ENCODE data around the gene MRGPRX1. TPM values are rescaled to one million over a fixed set of nuclear protein-coding genes. Genes with fewer than 3 reads are reported as not detected.

The MRGPRX1 gene
- total RNA-seq (not detected), polyA plus RNA-seq (not detected), total RNA-seq (not detected)

DNA sequence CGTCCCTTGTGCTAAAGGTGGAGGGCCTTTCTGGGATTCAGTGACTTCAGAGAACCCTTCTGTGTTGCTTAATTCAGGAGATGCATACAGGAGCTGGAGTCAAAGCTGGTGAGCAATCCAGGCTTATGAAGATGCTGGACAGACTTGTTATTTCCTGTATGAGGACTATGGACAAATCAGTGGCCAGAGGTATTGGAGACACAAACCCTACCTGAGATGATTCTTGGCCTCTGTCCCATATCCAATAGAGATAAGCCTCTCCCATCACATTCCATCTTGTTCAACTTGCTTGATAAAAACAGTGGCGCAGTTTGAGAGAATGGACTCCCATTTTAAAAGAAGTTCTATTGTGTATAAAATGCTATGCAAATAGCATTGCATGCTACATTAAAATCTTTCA, at the start of gene MRGPRX1:
TSS of gene MRGPRX1 (minus strand) at position 101 of the 400 bp plus-strand sequence. CDS start 4,630 bp downstream, outside the sequence.
- Histone ChIP-seq H3K27me3 (ENCODE audit: control insufficient read depth in 2 of 2, insufficient read depth in 2 of 2, low read length in 2 of 2) (no peaks in the 10 kb centered on the region), H3K4me3 (ENCODE audit: low read length) (no peak within 1 kb of the TSS), H3K27ac (ENCODE audit: low read depth, low read length) (no peak within 1 kb of the TSS), H3K36me3 (ENCODE audit: control insufficient read depth in 2 of 3, insufficient read depth in 3 of 3, low read length in 3 of 3) (no peaks in the 10 kb centered on the region), H3K4me1 (ENCODE audit: control insufficient read depth in 2 of 2, insufficient read depth in 2 of 2, low read length in 2 of 2) (no peaks in the 10 kb centered on the region), H3K9me3 (ENCODE audit: control insufficient read depth in 2 of 3, low read length in 3 of 3) (no peaks in the 10 kb centered on the region)
- DNase-seq = no peak
- no peak for ATAC-seq
- Mint-ChIP-seq H3K9me3 (peaks cover 0 to under 1% (median 0%) of the 10 kb centered on the region in 11 donors), H3K36me3 (no peaks in the 10 kb centered on the region), H3K27ac (no peak within 1 kb of the TSS), H3K4me3 (no peak within 1 kb of the TSS), H3K4me1 (no peaks in the 10 kb centered on the region), H3K27me3 (peaks cover 2 to 17% (median 9%) of the 10 kb centered on the region in 5 donors)
- POLR2A ChIA-PET = no interaction called here
- intact Hi-C loops (cut with micrococcal nuclease) = no loop called here
- CTCF ChIA-PET = no interaction called here

DNA sequence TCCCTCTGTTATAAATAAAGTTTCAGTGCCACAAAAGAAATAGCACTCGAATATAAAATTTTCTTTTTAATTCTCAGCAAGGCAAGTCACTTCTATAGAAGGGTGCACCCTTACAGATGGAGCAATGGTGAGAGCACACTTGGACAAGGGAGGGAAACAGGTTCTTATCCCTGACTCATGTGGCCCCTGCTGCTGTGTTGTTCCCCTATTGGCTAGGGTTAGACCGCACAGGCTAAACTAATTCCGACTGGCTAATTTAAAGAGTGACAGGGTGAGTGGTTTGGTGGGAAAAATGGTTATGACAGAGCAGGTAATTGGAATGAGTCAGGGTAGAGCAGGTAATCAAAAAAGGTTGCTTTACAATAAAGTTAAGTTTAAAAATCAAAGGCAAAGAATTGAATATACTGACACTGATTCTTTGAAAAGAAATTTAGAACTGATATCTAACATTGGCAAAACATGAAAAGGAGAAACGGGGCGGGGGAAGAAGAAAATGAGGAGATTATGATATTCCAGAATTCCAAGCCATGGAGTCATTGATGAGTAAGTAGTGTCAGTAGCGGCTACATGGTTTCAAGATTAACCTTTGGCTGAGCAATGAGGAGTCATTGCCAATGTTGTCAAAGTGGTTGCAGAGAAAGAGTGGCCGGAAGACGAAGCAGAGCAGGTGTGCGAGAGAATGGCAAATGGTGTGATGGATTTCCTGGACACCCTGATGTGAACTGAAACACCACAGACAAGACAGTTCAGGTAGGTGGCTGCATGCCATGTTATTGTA, 48.4 kb upstream of the MRGPRX1 start:
- no peaks in the 10 kb centered on the region for H3K4me1 Mint-ChIP-seq

DNA sequence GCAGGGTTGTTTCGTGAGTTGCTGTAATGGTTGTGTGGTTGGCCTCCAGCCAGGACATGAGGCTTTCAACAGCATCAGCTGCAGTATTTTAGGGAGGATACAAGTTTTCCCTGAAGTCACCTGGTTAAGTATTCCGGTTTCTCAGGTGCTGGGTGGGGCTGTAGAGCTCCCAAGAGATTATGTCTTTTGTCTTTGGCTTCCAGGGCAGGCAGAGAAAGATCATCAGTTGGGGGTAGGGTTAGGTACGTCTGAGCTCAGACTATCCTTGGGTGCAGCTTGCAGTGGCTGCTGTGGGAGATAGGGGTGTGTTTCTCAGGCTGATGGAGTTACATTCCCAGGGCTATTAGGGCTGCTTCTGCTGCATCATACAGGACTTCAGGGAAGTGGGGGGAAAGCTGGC, 47.5 kb upstream of the MRGPRX1 start:
- no peak overlapping the region for H3K4me3 Mint-ChIP-seq
- ChIA-PET CTCF (interaction anchor here (0.7 kb wide), 1 partner anchor 33 kb away, joined by 3 read pairs; no protein-coding TSS in a partner anchor), POLR2A (no interaction called here)
- H3K4me1 Mint-ChIP-seq = no peaks in the 10 kb centered on the region
- no peak overlapping the region for H3K27ac Mint-ChIP-seq
- ATAC-seq = no peak
- no peak overlapping the region for H3K4me3 ChIP-seq (ENCODE audit: low read length)
- peaks cover 0 to 44% (median 31%) of the 10 kb centered on the region in 5 donors for H3K27me3 Mint-ChIP-seq
- no peak for DNase-seq
- H3K9me3 Mint-ChIP-seq = peaks cover 0 to 22% (median 6%) of the 10 kb centered on the region in 11 donors
- no peak overlapping the region for H3K27ac ChIP-seq (ENCODE audit: low read depth, low read length)
- no peaks in the 10 kb centered on the region for H3K27me3 ChIP-seq (ENCODE audit: control insufficient read depth in 2 of 2, insufficient read depth in 2 of 2, low read length in 2 of 2)
- no peaks in the 10 kb centered on the region for H3K36me3 Mint-ChIP-seq
- no peaks in the 10 kb centered on the region for H3K4me1 ChIP-seq (ENCODE audit: control insufficient read depth in 2 of 2, insufficient read depth in 2 of 2, low read length in 2 of 2)
- intact Hi-C loops (cut with micrococcal nuclease) = no loop called here
- H3K36me3 ChIP-seq (ENCODE audit: control insufficient read depth in 2 of 3, insufficient read depth in 3 of 3, low read length in 3 of 3) = no peaks in the 10 kb centered on the region
- no peaks in the 10 kb centered on the region for H3K9me3 ChIP-seq (ENCODE audit: control insufficient read depth in 2 of 3, low read length in 3 of 3)

More for the DNA sequence above, 48.4 kb upstream of the MRGPRX1 start:
- H3K27ac ChIP-seq (ENCODE audit: low read depth, low read length) = no peak overlapping the region
- POLR2A ChIA-PET = no interaction called here
- DNase-seq (no peak), ATAC-seq (no peak)
- no peaks in the 10 kb centered on the region for H3K27me3 ChIP-seq (ENCODE audit: control insufficient read depth in 2 of 2, insufficient read depth in 2 of 2, low read length in 2 of 2)
- intact Hi-C loops (cut with micrococcal nuclease) = no loop called here
- H3K36me3 Mint-ChIP-seq = no peaks in the 10 kb centered on the region
- no peaks in the 10 kb centered on the region for H3K9me3 ChIP-seq (ENCODE audit: control insufficient read depth in 2 of 3, low read length in 3 of 3)
- CTCF ChIA-PET = no interaction called here
- H3K27me3 Mint-ChIP-seq = peaks cover 0 to 35% (median 22%) of the 10 kb centered on the region in 5 donors
- no peaks in the 10 kb centered on the region for H3K36me3 ChIP-seq (ENCODE audit: control insufficient read depth in 2 of 3, insufficient read depth in 3 of 3, low read length in 3 of 3)
- no peak overlapping the region for H3K4me3 ChIP-seq (ENCODE audit: low read length)
- no peaks in the 10 kb centered on the region for H3K4me1 ChIP-seq (ENCODE audit: control insufficient read depth in 2 of 2, insufficient read depth in 2 of 2, low read length in 2 of 2)
- H3K9me3 Mint-ChIP-seq = peaks cover 0 to 16% (median 6%) of the 10 kb centered on the region in 11 donors
- no peak overlapping the region for H3K4me3 Mint-ChIP-seq
- no peak overlapping the region for H3K27ac Mint-ChIP-seq

DNA sequence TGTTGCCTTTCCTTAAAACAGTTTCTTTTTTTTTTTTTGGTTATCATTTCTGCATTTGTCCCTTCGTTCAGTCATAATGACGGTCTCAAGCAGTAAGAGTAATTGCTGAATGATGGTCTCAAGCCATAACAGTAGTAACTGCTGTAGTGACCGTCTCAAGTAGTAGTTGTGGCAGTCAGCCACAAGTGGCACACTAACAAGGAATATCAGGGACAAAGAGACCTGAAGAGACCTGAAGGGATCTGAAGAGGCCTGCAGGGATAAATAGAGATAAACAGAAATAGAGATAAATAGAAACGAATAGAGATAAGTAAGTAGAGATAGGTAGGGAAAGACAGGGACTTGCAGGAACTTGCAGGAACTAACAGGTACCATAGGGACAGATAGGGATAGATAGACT, 42.7 kb upstream of the MRGPRX1 start:
- Histone ChIP-seq H3K27me3 (ENCODE audit: control insufficient read depth in 2 of 2, insufficient read depth in 2 of 2, low read length in 2 of 2) (no peaks in the 10 kb centered on the region), H3K9me3 (ENCODE audit: control insufficient read depth in 2 of 3, low read length in 3 of 3) (no peaks in the 10 kb centered on the region), H3K36me3 (ENCODE audit: control insufficient read depth in 2 of 3, insufficient read depth in 3 of 3, low read length in 3 of 3) (no peaks in the 10 kb centered on the region), H3K4me3 (ENCODE audit: low read length) (no peak overlapping the region), H3K27ac (ENCODE audit: low read depth, low read length) (no peak overlapping the region), H3K4me1 (ENCODE audit: control insufficient read depth in 2 of 2, insufficient read depth in 2 of 2, low read length in 2 of 2) (no peaks in the 10 kb centered on the region)
- Mint-ChIP-seq H3K4me3 (no peak overlapping the region), H3K9me3 (peaks cover 0 to 25% (median 7%) of the 10 kb centered on the region in 11 donors), H3K27ac (no peak overlapping the region), H3K36me3 (peaks cover 0 to 5% (median 0%) of the 10 kb centered on the region in 5 donors), H3K4me1 (no peaks in the 10 kb centered on the region), H3K27me3 (peaks cover 5 to 35% (median 32%) of the 10 kb centered on the region in 5 donors)
- POLR2A ChIA-PET = no interaction called here
- ATAC-seq (no peak), DNase-seq (no peak)
- intact Hi-C loops (cut with micrococcal nuclease) = no loop called here
- CTCF ChIA-PET = no interaction called here

DNA sequence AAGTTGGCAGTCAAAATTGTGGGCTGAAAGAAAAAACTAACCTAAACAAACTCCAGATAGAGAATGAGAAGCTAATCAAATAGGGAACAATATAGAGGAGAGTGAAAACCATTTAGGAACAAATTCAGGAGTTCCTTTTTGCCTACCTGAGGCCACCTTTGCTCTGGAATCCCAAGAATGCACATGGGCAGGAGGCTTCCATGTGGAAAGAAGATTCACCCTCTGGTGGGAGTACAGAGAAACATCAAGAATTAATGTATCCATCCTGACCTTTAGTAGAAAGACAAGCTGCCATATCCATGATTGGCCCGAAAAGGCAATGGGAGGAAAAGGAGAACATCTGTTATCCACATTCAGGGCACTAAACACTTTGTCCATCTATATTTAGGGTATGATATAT, 35.0 kb upstream of the MRGPRX1 start:
- H3K4me1 ChIP-seq (ENCODE audit: control insufficient read depth in 2 of 2, insufficient read depth in 2 of 2, low read length in 2 of 2) = no peaks in the 10 kb centered on the region
- H3K4me1 Mint-ChIP-seq = no peaks in the 10 kb centered on the region

DNA sequence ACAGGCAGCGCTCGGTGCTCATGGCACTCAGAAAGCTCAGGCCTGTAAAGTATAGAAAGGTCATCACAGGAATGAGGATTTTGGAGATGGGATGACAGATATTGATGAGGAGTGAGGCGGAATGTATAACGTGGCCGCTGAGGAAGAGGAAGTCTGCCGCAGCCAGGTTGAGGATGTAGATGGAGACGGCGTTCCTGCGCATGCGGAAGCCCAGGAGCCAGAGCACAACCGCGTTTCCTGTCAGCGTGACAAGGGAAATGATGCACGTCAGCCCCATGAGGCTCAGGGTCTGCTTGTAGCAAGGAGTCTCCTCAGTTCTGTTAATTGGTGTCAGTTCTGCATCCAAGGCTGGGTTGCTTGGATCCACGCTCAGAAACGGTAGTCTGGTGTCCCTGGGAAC, 33.1 kb upstream of the MRGPRX1 start:
- POLR2A ChIA-PET = no interaction called here

More for the DNA sequence above, 35.0 kb upstream of the MRGPRX1 start:
- Histone ChIP-seq H3K9me3 (ENCODE audit: control insufficient read depth in 2 of 3, low read length in 3 of 3) (no peaks in the 10 kb centered on the region), H3K27ac (ENCODE audit: low read depth, low read length) (no peak overlapping the region), H3K4me3 (ENCODE audit: low read length) (no peak overlapping the region), H3K27me3 (ENCODE audit: control insufficient read depth in 2 of 2, insufficient read depth in 2 of 2, low read length in 2 of 2) (no peaks in the 10 kb centered on the region), H3K36me3 (ENCODE audit: control insufficient read depth in 2 of 3, insufficient read depth in 3 of 3, low read length in 3 of 3) (no peaks in the 10 kb centered on the region)
- POLR2A ChIA-PET = no interaction called here
- Mint-ChIP-seq H3K27me3 (peaks cover 9 to 19% (median 14%) of the 10 kb centered on the region in 5 donors), H3K27ac (no peak overlapping the region), H3K36me3 (no peaks in the 10 kb centered on the region), H3K9me3 (peaks cover 0 to 11% (median 0%) of the 10 kb centered on the region in 11 donors), H3K4me3 (no peak overlapping the region)
- CTCF ChIA-PET = no interaction called here
- ATAC-seq (no peak), DNase-seq (no peak)
- intact Hi-C loops (cut with micrococcal nuclease) = no loop called here

DNA sequence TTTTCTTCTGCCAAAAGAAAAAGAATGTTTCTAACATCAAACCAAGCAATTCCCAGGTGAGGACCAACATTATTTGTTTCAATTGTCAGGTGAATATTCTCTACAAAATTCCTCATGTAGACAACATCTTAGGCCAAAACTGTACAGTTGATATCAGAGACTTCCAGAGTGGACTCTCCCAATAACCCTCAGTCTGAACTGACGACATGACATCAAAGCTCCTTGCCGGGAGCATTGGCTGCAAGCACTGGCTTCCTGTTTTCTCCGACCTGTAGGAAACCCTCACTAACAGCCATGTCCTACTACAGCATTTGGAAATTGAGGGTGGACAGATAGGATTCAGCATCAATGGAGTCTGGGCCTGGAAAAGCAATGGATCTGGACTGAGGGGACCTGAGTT, 30.5 kb upstream of the MRGPRX1 start:
- no peaks in the 10 kb centered on the region for H3K9me3 ChIP-seq (ENCODE audit: control insufficient read depth in 2 of 3, low read length in 3 of 3)
- no peak overlapping the region for H3K4me3 Mint-ChIP-seq
- POLR2A ChIA-PET = no interaction called here
- no peaks in the 10 kb centered on the region for H3K27me3 ChIP-seq (ENCODE audit: control insufficient read depth in 2 of 2, insufficient read depth in 2 of 2, low read length in 2 of 2)
- DNase-seq (no peak), ATAC-seq (no peak)
- H3K27ac Mint-ChIP-seq = no peak overlapping the region
- no peaks in the 10 kb centered on the region for H3K4me1 ChIP-seq (ENCODE audit: control insufficient read depth in 2 of 2, insufficient read depth in 2 of 2, low read length in 2 of 2)
- no peak overlapping the region for H3K27ac ChIP-seq (ENCODE audit: low read depth, low read length)
- H3K4me1 Mint-ChIP-seq = no peaks in the 10 kb centered on the region
- H3K4me3 ChIP-seq (ENCODE audit: low read length) = no peak overlapping the region
- intact Hi-C loops (cut with micrococcal nuclease) = no loop called here
- peaks cover 13 to 27% (median 16%) of the 10 kb centered on the region in 5 donors for H3K27me3 Mint-ChIP-seq
- H3K36me3 ChIP-seq (ENCODE audit: control insufficient read depth in 2 of 3, insufficient read depth in 3 of 3, low read length in 3 of 3) = no peaks in the 10 kb centered on the region
- H3K9me3 Mint-ChIP-seq = peaks cover 0 to 6% (median 0%) of the 10 kb centered on the region in 11 donors
- CTCF ChIA-PET = no interaction called here
- H3K36me3 Mint-ChIP-seq = no peaks in the 10 kb centered on the region

More for the DNA sequence above, 33.1 kb upstream of the MRGPRX1 start:
- H3K27me3 ChIP-seq (ENCODE audit: control insufficient read depth in 2 of 2, insufficient read depth in 2 of 2, low read length in 2 of 2) = no peaks in the 10 kb centered on the region
- H3K27ac ChIP-seq (ENCODE audit: low read depth, low read length) = no peak overlapping the region
- peaks cover 9 to 19% (median 14%) of the 10 kb centered on the region in 5 donors for H3K27me3 Mint-ChIP-seq
- no peaks in the 10 kb centered on the region for H3K36me3 Mint-ChIP-seq
- ATAC-seq (no peak), DNase-seq (no peak)
- H3K27ac Mint-ChIP-seq = no peak overlapping the region
- intact Hi-C loops (cut with micrococcal nuclease) = no loop called here
- H3K9me3 Mint-ChIP-seq = peaks cover 0 to 6% (median 0%) of the 10 kb centered on the region in 11 donors
- no peaks in the 10 kb centered on the region for H3K9me3 ChIP-seq (ENCODE audit: control insufficient read depth in 2 of 3, low read length in 3 of 3)
- H3K4me3 ChIP-seq (ENCODE audit: low read length) = no peak overlapping the region
- no peak overlapping the region for H3K4me3 Mint-ChIP-seq
- H3K4me1 Mint-ChIP-seq = no peaks in the 10 kb centered on the region
- CTCF ChIA-PET = no interaction called here
- H3K36me3 ChIP-seq (ENCODE audit: control insufficient read depth in 2 of 3, insufficient read depth in 3 of 3, low read length in 3 of 3) = no peaks in the 10 kb centered on the region
- H3K4me1 ChIP-seq (ENCODE audit: control insufficient read depth in 2 of 2, insufficient read depth in 2 of 2, low read length in 2 of 2) = no peaks in the 10 kb centered on the region

All from naive thymus-derived CD4-positive, alpha-beta T cell (primary cell).